OCI-LY1 (cell line): Measurements from ENCODE around the gene DMAP1.

ENCODE experiments used
- H2AFZ ChIP-seq: fragments of 200-600 bp; sonication (generic), shearing (Covaris generic); 2 replicates; pipeline ENCODE4 v1.6.0; 2014; ENCODE audit warnings: antibody characterized with exemption, mild to moderate bottlenecking, low read length
- H3F3A ChIP-seq: fragments of 200-600 bp; sonication (generic), shearing (Covaris generic); 2 replicates; pipeline ENCODE4 v1.6.0; 2014; ENCODE audit warnings: mild to moderate bottlenecking, antibody characterized with exemption, low read length, moderate library complexity; ENCODE audit not compliant: insufficient read depth
- H3K27ac ChIP-seq: fragments of 200-600 bp; sonication (generic); 2 replicates; pipeline ENCODE4 v1.5.1; 2014; ENCODE audit warnings: low read length, mixed run types, mild to moderate bottlenecking, low read depth; ENCODE audit not compliant: poor library complexity, severe bottlenecking
- H3K27me3 ChIP-seq: fragments of 200-600 bp; sonication (generic); 2 replicates; pipeline ENCODE4 v1.6.0; 2014; ENCODE audit warnings: antibody characterized with exemption, mild to moderate bottlenecking, low read length, moderate library complexity; ENCODE audit not compliant: insufficient read depth
- H3K36me3 ChIP-seq: fragments of 200-600 bp; sonication (generic); 2 replicates; pipeline ENCODE4 v1.6.1; 2014; ENCODE audit warnings: mild to moderate bottlenecking, antibody characterized with exemption, low read length, moderate library complexity, mixed read lengths; ENCODE audit not compliant: insufficient read depth
- H3K4me1 ChIP-seq: fragments of 200-600 bp; sonication (generic); 2 replicates; pipeline ENCODE4 v1.5.1; 2014; ENCODE audit warnings: mild to moderate bottlenecking, low read length, moderate library complexity; ENCODE audit not compliant: insufficient read depth, severe bottlenecking
- H3K4me2 ChIP-seq: fragments of 200-600 bp; sonication (generic), shearing (Covaris generic); 2 replicates; pipeline ENCODE4 v1.6.1; 2014; ENCODE audit warnings: low read length
- H3K4me3 ChIP-seq: fragments of 200-600 bp; sonication (generic); 2 replicates; pipeline ENCODE4 v1.5.1; 2014; ENCODE audit warnings: low read length, low read depth, mild to moderate bottlenecking, mixed read lengths; ENCODE audit not compliant: poor library complexity, severe bottlenecking
- H3K79me2 ChIP-seq: fragments of 200-600 bp; shearing (Covaris generic); 2 replicates; pipeline ENCODE4 v1.6.1; 2016; ENCODE audit warnings: mixed run types, low read length, mixed read lengths; ENCODE audit not compliant: insufficient read depth
- H3K9ac ChIP-seq: fragments of 200-600 bp; sonication (generic), shearing (Covaris generic); 2 replicates; pipeline ENCODE4 v1.6.1; 2014; ENCODE audit warnings: mild to moderate bottlenecking, low read length, mixed read lengths
- H3K9me2 ChIP-seq: fragments of 200-600 bp; sonication (generic), shearing (Covaris generic); 2 replicates; pipeline ENCODE4 v1.6.1; 2014; ENCODE audit warnings: low read depth, mild to moderate bottlenecking, low read length, mixed read lengths
- H3K9me3 ChIP-seq: fragments of 200-600 bp; shearing (Covaris generic); 2 replicates; pipeline ENCODE4 v1.6.1; 2014; ENCODE audit warnings: low read length, mixed read lengths
- H4K20me1 ChIP-seq: fragments of 200-600 bp; sonication (generic), shearing (Covaris generic); 2 replicates; pipeline ENCODE4 v1.6.0; 2016; ENCODE audit warnings: mild to moderate bottlenecking, low read length; ENCODE audit not compliant: insufficient read depth
- CTCF ChIP-seq: fragments of 200-600 bp; sonication (generic), shearing (Covaris generic); IDR thresholded peaks from 2 replicates; pipeline ENCODE4 v1.5.1; 2017; ENCODE audit warnings: mild to moderate bottlenecking, antibody characterized with exemption, low read length, moderate library complexity, mixed read lengths
- EZH2 ChIP-seq: fragments of 200-600 bp; sonication (generic), shearing (Covaris generic); IDR thresholded peaks from 2 replicates; pipeline ENCODE4 v1.8.0; 2017; ENCODE audit warnings: borderline replicate concordance, mixed run types, mild to moderate bottlenecking, antibody characterized with exemption, low read length, moderate library complexity, mixed read lengths

Gene DMAP1

GRCh38 chr1:44223187-44223610 is 9.9 kb downstream of the DMAP1 start:
- Histone ChIP-seq H3K4me2 (no peak overlapping the region), H3K36me3 (peaks cover 49% of the 10 kb centered on the region), H3K27ac (no peak overlapping the region), H4K20me1 (no peaks in the 10 kb centered on the region), H3K4me3 (no peak overlapping the region), H3K4me1 (peaks cover 19% of the 10 kb centered on the region), H3F3A (no peaks in the 10 kb centered on the region), H3K79me2 (no peaks in the 10 kb centered on the region), H2AFZ (no peak overlapping the region), H3K9me3 (no peaks in the 10 kb centered on the region), H3K9me2 (no peaks in the 10 kb centered on the region), H3K9ac (no peak overlapping the region), H3K27me3 (no peaks in the 10 kb centered on the region)
- TF ChIP-seq CTCF: no peak
- TF ChIP-seq EZH2: no peak

- H3K9me2 ChIP-seq: no peaks in the 10 kb centered on the region
- TF ChIP-seq CTCF: no peak
- TF ChIP-seq EZH2: no peak
- no peaks in the 10 kb centered on the region for H3K79me2 ChIP-seq
- H3K27me3 ChIP-seq: no peaks in the 10 kb centered on the region
- H3K36me3 ChIP-seq: peaks cover 24% of the 10 kb centered on the region
- H3K9me3 ChIP-seq: no peaks in the 10 kb centered on the region
- H3K4me2 ChIP-seq: no peak overlapping the region
- no peaks in the 10 kb centered on the region for H4K20me1 ChIP-seq
- no peaks in the 10 kb centered on the region for H3F3A ChIP-seq
- no peak overlapping the region for H2AFZ ChIP-seq
- H3K4me3 ChIP-seq: no peak overlapping the region
- H3K27ac ChIP-seq: no peak overlapping the region
- peaks cover 11% of the 10 kb centered on the region for H3K4me1 ChIP-seq
- no peak overlapping the region for H3K9ac ChIP-seq
These were observed 12.5 kb downstream of the DMAP1 start for GRCh38 chr1:44225761-44226160.

- Histone ChIP-seq H4K20me1 (no peaks in the 10 kb centered on the region), H3F3A (no peaks in the 10 kb centered on the region), H3K4me3 (no peak overlapping the region), H3K9me2 (no peaks in the 10 kb centered on the region), H3K27ac (no peak overlapping the region), H2AFZ (no peak overlapping the region), H3K9me3 (no peaks in the 10 kb centered on the region), H3K27me3 (no peaks in the 10 kb centered on the region), H3K4me2 (no peak overlapping the region), H3K36me3 (peaks cover 18% of the 10 kb centered on the region; the same call in 1 of the 2 replicates), H3K4me1 (no peaks in the 10 kb centered on the region), H3K9ac (no peak overlapping the region), H3K79me2 (no peaks in the 10 kb centered on the region)
- TF ChIP-seq EZH2 (no peak), CTCF (no peak)
These were observed 13.9 kb downstream of the DMAP1 start for GRCh38 chr1:44227211-44227610.
